ENCODE results near the gene MCEMP1. TPM values are rescaled to one million over a fixed set of nuclear protein-coding genes. Genes with fewer than 3 reads are reported as not detected.

Gene MCEMP1
- total and polyA plus RNA-seq, 2 of the 13 experiments (the other 11 are each of a cell fraction or from before 2014, with no cell fraction given) = not detected

DNA sequence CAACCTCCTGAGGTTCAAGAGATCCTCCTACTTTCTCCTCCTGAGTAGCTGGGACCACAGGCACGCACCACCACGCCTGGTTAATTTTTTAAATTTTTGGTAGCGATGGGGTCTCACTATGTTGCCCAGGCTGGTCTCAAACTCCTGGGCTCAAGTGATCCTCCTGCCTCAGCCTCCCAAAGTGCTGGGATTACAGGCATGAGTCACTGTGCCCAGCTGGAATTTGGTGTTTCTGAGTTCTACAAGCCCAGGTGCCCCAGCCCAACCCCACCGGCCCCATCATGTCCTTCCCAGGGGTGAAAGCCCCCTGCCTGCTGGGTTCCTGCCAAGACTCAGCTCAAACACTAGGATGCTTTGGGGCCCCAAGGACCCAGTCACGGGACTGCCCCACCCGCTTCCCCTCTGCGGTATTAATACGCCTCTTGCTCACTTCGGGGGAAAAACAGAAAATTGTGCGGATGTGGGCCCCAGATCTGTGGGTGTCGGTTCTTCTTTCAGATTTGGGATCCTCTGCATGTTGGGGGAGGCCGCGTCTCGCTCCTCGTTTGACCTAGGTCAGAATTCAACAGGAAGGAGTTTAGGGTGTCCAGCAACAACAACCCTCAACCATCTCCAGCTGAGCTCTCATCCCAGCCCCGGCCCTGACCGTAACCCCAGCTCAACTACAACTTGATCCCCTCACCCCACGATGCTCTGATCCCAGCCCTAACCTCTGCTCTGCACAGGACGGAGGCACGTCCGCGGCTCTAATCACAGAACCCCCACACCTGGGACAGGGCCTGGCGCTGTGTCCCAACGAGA lies 28.7 kb downstream of the MCEMP1 start:
- TF ChIP-seq, protein P1, sequence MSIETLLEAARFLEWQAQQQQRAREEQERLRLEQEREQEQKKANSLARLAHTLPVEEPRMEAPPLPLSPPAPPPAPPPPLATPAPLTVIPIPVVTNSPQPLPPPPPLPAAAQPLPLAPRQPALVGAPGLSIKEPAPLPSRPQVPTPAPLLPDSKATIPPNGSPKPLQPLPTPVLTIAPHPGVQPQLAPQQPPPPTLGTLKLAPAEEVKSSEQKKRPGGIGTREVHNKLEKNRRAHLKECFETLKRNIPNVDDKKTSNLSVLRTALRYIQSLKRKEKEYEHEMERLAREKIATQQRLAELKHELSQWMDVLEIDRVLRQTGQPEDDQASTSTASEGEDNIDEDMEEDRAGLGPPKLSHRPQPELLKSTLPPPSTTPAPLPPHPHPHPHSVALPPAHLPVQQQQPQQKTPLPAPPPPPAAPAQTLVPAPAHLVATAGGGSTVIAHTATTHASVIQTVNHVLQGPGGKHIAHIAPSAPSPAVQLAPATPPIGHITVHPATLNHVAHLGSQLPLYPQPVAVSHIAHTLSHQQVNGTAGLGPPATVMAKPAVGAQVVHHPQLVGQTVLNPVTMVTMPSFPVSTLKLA (IDR thresholded peaks at IDR 0.05) = no peak
- TF ChIP-seq ZNF644 (CRISPR knock-in tag; IDR thresholded peaks at IDR 0.05; ENCODE audit: low read depth) (no peak), ZNF460 (CRISPR knock-in tag; IDR thresholded peaks at IDR 0.05; ENCODE audit: borderline replicate concordance) (no peak), SNAI1 (CRISPR knock-in tag; IDR thresholded peaks at IDR 0.05; ENCODE audit: borderline replicate concordance) (no peak), HCFC1 (IDR thresholded peaks at IDR 0.05; ENCODE audit: low read depth, low read length) (no peak), ZNF180 (CRISPR knock-in tag; IDR thresholded peaks at IDR 0.05; ENCODE audit: borderline replicate concordance, low read depth) (no peak)
- no peak overlapping the region for H3K9ac ChIP-seq (ENCODE audit: insufficient read depth, low read depth, low read length)
- H3K27ac ChIP-seq (ENCODE audit: extremely low read length, insufficient read depth, low read length) = no peak overlapping the region
- DNase-seq (ENCODE audit: low spot score) (no peak), ATAC-seq (no peak), FAIRE-seq (no peak)
- H2AFZ ChIP-seq (ENCODE audit: low read length) = no peak overlapping the region
- no TSS peak for BruUV-seq (replicated peaks)
- no peaks in the 10 kb centered on the region for H3K9me3 ChIP-seq (ENCODE audit: low read length)
- H3K4me2 ChIP-seq (ENCODE audit: low read depth, low read length) = no peak overlapping the region
- no peaks in the 10 kb centered on the region for H3K79me2 ChIP-seq (ENCODE audit: insufficient read depth, low read length)
- H3K27me3 ChIP-seq (ENCODE audit: control insufficient read depth in 1 of 2, insufficient read depth in 2 of 2, low read length in 2 of 2) = peaks cover 0 to 14% of the 10 kb centered on the region in 2 experiments; a peak in 3 of 5 replicates
- ChIA-PET POLR2A (interaction anchor here (0.5 kb wide), 1 partner anchor 236 kb away, joined by 3 read pairs; no protein-coding TSS in a partner anchor), CTCF (ENCODE audit: low intra/inter-chr PET ratio, low total read pairs) (no interaction called here)
- H3K4me3 ChIP-seq (replicated peaks in 1 of 3; ENCODE audit: insufficient read depth in 1 of 3, low read depth in 2 of 3, low read length in 3 of 3) = no peak overlapping the region
- 18% methylated on average over 15 of the region's 24 CpGs for WGBS (ENCODE audit: low lambda C conversion rate)
- peaks cover 11% of the 10 kb centered on the region for H3K4me1 ChIP-seq (ENCODE audit: insufficient read depth, low read length)
- intact Hi-C loops (cut with micrococcal nuclease; ENCODE audit: unreplicated experiment) (no loop called here), in situ Hi-C loops (cut with HindIII; ENCODE audit: extremely low pct_ligation_motif_present, low pct_unique_long_range_greater_than_20kb) (no loop called here)
- no peaks in the 10 kb centered on the region for H3K36me3 ChIP-seq (replicated peaks in 1 of 2; ENCODE audit: control insufficient read depth in 1 of 2, insufficient read depth in 2 of 2, low read length in 2 of 2)
- no peaks in the 10 kb centered on the region for H4K20me1 ChIP-seq (ENCODE audit: insufficient read depth, low read length)

Data from HepG2 (cell line).